ENCODE results near the gene SLAIN1. TPM values are rescaled to one million over a fixed set of nuclear protein-coding genes. Genes with fewer than 3 reads are reported as not detected.
A peak's percentile ranks its signal among the peaks of the same experiment; 100 is the strongest.

SLAIN1 gene
- polyA plus RNA-seq, 3 donors: 17.8 to 22.5 (median 18.5) TPM

DNA sequence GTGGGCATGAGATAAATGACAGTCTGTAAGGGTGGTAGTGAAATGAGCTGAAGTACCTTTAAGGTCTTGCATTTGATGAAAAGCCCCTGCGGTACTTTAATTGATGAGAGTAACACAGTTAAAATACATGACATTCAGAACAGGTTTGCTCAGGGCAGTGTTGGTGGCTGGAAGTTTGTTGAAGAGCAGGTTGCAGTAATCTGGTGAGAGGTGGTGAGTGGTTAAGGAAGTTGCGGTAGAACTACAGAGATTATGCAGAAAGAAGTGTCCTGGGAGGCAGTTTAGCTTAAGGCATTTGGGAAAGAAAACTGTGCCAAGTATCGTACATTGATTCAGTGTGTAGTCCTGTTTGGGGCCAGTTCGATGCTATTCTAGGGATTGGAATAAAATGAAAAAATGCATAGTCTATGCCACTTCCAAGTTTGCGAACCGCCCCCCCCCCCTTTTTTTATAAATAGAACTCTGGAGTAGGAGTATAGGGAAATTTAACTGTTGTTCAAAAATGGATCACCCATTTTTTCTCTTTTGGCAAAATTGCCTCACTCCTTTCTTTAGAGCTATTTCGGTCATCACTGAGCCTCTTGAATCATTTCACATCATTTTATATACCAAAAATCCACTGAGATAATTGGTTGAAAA, 42.7 kb downstream of the SLAIN1 start:
- DNase-seq (ENCODE audit: extremely low read depth in 1 of 11, low read depth in 9 of 11, low spot score in 4 of 11): no peak

DNA sequence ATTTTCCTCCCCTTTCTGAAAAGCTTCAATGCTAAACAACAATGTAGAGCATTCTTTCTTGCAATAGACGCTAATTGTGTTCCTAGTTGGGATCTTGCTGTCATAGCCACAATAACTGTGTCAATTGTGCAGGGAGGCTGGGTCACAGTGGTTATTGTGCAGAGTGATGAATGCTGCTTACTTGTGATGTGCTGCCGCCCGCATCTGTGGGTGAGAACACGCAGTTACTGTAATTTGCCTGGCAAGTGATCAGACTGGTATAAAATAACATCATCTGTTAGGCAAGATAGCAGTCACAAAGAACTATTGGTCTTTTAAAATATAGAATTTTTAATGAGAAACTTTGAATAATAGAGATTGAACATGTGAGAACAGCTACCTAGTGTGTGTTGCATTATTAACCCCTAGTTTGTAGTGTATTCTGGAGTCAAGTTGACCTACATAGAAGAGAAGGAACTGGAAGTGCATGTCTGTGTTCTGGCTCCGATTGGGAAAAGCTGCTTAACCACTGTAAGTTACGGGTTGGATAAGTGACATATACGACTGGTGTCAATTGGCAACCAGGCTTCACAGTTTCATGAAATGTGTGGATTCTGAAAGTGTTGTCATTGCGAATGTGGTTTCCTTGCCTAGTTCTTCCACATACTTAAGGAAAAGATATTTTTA, 43.6 kb downstream of the SLAIN1 start:
- no peak for DNase-seq (ENCODE audit: extremely low read depth in 1 of 11, low read depth in 9 of 11, low spot score in 4 of 11)

- no peak for DNase-seq (ENCODE audit: extremely low read depth in 1 of 11, low read depth in 9 of 11, low spot score in 4 of 11)
Measured at GRCh38 chr13:77741597-77741972, 44.1 kb downstream of the SLAIN1 start.

DNA sequence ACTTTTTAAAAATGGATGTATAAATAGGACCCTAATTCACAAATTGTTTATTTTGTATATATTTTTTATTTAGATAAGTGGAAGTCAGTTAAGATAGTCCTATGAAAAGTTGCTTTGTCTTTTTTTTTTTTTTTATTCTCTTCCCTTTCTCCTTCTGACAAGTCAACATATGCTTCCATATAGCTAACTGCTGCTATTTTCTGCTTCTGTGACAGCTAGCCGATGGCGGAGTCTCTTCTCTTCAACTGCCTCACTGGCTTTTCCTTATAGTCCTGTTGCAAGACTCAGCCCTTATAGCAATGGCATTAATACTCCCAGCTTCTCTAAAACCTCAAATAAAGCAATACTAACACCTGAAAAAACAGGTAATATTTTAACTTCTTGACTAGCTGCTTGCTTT, 45.3 kb downstream of the SLAIN1 start:
- DNase-seq (ENCODE audit: extremely low read depth in 1 of 11, low read depth in 9 of 11, low spot score in 4 of 11): no peak

- DNase-seq (ENCODE audit: extremely low read depth in 1 of 11, low read depth in 9 of 11, low spot score in 4 of 11): no peak
Measured at GRCh38 chr13:77745784-77746183, 48.3 kb downstream of the SLAIN1 start.

DNA sequence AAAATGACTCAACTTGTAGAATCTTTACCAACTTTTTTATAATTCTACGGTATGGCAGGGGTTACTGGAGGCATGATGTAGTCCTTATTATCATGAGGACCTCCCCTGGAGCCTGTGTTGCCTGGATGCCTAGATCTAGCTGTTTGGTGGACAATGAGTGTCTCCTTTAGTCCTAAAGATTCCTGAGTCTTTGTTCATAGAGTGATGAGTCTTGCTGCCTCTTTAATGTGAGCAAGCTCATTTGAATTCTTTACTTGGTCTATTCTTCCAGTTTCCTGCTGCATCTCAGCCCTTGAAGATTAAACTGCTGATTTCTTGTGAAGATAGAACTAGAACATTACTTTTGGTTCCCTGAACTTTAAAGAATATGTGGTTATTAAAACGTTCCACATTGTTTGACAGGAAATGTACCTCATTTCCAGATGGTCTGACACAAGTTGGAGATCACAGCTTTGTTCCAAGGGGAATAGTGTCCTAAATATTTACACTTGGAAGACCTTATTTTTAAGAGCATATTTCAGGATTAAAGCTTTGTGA, 51.9 kb downstream of the SLAIN1 start:
- DNase-seq (ENCODE audit: extremely low read depth in 1 of 11, low read depth in 9 of 11, low spot score in 4 of 11): no peak

DNA sequence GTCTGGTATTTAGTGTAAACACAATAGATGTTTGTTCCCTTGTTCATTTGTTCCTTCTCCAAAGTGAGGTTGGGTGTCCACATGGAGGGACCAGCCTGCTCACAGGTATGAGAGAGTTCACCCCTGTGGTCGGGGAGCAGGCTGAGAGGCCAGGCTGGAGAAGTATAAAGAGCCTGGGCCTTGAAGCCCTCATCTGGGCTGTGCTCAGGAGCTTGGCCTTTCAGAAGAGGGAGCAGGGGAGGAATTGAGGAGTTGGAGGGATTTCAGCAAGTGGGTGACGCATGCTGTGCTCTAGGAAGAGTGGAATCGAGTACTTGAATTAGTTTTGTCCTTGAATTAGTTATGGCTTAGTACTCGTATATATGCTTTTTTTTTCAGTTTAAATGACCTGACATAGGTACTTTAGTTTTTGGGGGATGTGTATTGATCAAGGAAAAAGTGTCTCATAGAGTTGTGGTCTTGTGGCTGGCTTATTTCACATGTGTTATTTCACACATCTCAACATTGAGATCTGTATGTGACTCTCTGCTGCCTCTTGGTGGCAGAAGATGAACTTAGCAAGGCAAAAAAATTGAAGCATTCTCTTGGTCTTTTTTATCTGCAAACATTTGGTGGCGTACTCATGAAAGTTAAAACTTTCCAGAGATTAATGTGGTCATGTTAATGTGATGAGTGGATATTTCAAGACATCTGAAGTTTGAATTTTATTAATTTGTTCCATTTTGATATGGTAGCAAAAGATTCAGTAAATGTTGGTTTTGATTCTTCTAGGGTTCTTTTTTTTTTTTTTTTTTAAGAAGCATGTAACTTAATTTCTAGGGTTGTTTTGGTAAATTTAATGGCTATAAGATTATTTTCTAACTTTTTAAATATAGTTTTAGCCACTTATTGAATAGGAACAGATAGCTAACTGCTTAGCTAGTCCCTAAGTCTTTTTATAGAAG, 54.3 kb downstream of the SLAIN1 start:
- DNase-seq (ENCODE audit: extremely low read depth in 1 of 11, low read depth in 9 of 11, low spot score in 4 of 11): peak; percentile 13 to 68 (median 44)

DNA sequence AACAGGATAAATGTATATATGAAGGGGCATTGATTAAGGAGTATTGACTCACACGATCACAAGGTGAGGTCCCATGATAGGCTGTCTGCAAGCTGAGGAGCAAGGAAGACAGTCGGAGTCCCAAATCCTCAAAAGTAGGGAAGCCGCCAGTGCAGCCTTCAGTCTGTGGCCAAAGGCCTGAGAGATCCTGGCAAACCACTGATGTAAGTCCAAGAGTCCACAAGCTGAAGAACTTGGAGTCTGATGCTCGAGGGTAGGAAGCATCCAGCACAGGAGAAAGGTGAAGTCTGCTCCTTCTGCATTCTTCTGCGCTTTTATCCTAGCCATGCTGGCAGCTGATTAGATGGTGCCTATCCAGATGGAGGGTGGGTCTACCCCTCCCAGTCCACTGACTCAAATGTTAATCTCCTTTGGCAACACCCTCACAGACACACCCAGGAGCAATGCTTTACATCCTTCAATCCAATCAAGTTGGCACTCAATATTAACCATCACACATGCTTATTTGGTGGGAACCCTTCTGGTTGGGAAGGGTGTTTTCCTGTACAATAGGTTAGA, 55.1 kb downstream of the SLAIN1 start:
- DNase-seq (ENCODE audit: extremely low read depth in 1 of 11, low read depth in 9 of 11, low spot score in 4 of 11): no peak

GRCh38 chr13:77760893-77761292, 63.4 kb downstream of the SLAIN1 start:
- DNase-seq (ENCODE audit: extremely low read depth in 1 of 11, low read depth in 9 of 11, low spot score in 4 of 11): no peak

GRCh38 chr13:77767413-77767812, 69.9 kb downstream of the SLAIN1 start:
- no peak for DNase-seq (ENCODE audit: extremely low read depth in 1 of 11, low read depth in 9 of 11, low spot score in 4 of 11)

DNA sequence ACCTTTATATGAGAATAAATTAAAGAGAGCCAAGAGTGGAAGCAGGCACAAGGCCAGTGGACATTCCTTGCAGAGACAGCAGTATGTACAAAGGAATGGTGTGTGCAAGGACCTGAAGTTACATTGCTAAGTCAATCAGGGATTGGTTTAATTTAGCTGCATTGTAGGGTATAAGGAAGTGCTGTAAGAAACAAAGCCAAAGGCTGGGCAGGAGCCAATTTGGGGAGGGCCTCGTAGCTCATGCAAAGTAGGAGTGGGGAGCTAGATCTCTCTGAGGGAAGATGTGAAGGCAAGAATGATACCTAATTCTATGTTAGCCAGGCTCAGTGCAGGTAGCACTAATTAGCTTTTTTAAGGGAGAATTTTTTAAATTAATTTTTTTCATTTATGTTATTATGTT, 76.7 kb downstream of the SLAIN1 start:
- no peak for DNase-seq (ENCODE audit: extremely low read depth in 1 of 11, low read depth in 9 of 11, low spot score in 4 of 11)

- DNase-seq (ENCODE audit: extremely low read depth in 1 of 11, low read depth in 9 of 11, low spot score in 4 of 11): no peak
Measured at GRCh38 chr13:77776704-77777103, 79.2 kb downstream of the SLAIN1 start.

DNA sequence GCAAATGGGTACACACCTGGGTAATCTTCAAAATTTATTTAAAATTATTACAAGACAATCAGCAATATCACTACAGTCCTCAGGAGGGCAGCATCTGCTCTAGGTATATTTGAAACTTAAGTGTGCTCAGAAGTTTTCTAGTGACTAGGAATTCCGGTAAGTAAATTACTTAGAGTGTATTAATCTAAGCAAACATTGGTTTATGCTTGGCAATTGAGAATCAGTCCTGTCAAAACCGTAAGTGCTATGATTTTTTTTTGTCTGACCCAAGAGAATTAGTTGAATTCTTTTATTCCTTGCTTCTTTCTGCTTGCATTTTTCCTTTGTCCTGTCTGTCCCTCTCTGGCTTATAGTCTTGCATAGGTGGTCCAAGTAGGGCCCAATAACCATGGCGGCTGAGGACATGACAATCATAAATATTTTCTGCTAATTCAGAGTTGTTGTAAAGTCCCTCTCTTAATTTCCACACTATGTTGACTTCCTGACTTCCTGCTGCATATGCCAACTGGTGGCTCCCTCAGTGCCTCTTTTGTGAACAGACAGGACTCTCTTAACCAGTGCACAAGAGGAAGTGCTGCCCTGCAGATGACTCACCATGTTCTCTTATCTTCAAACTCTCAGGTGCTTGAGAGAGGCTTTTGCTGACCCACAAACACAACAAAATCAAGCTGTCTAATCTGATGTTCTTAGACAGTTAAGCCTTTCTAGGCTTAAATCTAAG, 82.2 kb downstream of the SLAIN1 start:
- peak in 8 of 11 donors; percentile 45 to 62 (median 54) for DNase-seq (ENCODE audit: extremely low read depth in 1 of 11, low read depth in 9 of 11, low spot score in 4 of 11)

DNA sequence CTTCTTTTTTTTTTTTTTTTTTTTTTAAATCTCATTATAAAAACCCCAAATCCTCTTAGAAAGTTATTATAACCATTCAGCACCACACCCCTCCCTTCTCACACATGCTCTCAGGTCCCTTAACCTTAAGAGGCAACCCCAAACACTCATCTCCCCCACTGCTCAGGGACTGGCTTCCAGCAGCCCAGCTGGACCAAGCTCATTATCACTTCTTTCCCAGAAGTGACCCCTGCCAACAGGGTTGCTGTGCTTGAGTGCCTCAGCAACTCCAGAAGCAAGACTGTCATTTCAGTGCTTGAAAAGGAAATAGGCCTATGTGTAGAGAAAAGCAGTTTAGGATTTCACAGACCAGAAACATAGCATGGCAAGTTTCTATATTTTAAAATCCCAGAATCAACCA, 84.3 kb downstream of the SLAIN1 start:
- DNase-seq (ENCODE audit: extremely low read depth in 1 of 11, low read depth in 9 of 11, low spot score in 4 of 11): no peak

- DNase-seq (ENCODE audit: extremely low read depth in 1 of 11, low read depth in 9 of 11, low spot score in 4 of 11): no peak
Measured at GRCh38 chr13:77784515-77784914, 87.0 kb downstream of the SLAIN1 start.

DNA sequence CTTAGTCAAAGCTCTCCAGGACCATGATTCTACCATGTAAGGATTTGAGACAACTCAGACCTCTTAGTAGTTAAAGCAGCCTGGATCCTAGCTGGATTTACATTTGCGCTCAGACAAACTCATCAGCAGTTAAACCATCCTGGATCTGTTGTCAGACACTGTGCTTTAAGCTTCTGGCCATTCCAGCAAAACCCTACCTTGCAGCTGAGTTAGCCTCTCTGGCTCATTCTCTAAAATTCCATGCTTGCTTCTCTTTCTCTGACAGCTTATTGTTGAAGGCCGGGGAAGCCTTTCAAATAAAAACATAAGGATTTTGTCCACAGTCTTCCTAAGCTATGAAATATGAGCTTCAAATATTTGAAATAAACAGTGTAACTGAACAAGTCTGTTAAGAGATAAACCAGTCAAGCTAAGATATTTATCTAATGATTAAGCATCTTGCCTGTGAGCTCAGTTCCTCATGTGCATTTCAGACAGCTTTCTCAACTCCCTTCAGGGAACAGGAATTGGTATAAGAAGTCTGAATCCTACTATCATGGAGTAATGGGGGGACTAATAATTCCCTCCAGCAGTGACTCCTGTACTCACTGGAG, 89.3 kb downstream of the SLAIN1 start:
- no peak for DNase-seq (ENCODE audit: extremely low read depth in 1 of 11, low read depth in 9 of 11, low spot score in 4 of 11)

DNA sequence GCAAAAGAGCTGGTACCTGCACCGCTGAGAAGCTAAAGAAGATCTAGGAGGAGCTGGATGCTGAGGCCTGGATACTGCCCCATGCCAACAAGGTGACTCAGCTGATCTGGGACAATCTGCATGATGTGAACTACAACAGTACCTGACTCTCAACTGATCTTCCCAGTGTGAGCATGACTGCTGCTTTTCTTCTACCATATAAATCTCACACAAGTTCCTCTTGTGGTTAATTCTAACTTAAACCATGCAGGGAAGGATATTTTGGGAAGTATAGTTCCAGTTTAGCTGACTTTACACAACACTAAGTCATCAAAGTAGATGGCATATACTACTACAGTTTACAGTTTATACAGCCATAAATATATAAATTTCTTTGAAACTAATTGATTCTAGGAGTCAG, 91.9 kb downstream of the SLAIN1 start:
- DNase-seq (ENCODE audit: extremely low read depth in 1 of 11, low read depth in 9 of 11, low spot score in 4 of 11): no peak

DNA sequence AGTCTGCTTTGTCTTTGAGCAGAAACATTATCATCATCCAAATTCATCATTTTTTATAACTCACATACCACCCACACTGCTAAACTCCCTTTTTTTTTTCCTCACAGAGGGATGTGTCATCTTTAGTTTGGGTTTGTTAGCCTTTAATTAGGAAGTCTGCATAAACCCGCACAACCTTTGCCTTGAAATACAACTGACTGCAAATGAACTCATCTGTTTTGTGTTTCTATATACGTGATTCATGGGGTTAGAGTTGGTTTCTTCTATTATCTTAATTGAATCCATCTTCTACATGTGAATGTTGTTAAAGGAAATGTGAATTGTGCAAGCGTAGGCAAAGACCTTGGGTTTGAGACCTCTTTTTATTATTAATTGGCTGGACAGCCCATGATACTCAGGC, 102.7 kb downstream of the SLAIN1 start:
- DNase-seq (ENCODE audit: extremely low read depth in 1 of 11, low read depth in 9 of 11, low spot score in 4 of 11): peak in 2 of 11 donors; percentile 39 to 46

Data from renal cortex interstitium (tissue), 11 donors.